Esophagus muscularis mucosa (tissue), 4 donors: Measurements from ENCODE around the gene KAT2B.

Source experiments
- CTCF ChIP-seq, 3 experiments: fragments of 200-600 bp in 2 of 3; fragments of 450-650 bp in 1 of 3; sonication (generic) in 2 of 3; IDR thresholded peaks; one replicate each; pipeline ENCODE4 v1.5.1; 2017 to 2019; ENCODE audit warnings: antibody characterized with exemption in 3 of 3, mild to moderate bottlenecking in 2 of 3, moderate library complexity in 1 of 3
- EP300 ChIP-seq: sonication (generic); formaldehyde crosslinking; IDR thresholded peaks from one replicate; pipeline ENCODE4 v1.6.1; 2017; ENCODE audit warnings: antibody characterized with exemption
- POLR2A ChIP-seq: fragments of 450-650 bp; IDR thresholded peaks from one replicate; pipeline ENCODE4 v1.6.1; 2017; ENCODE audit warnings: antibody characterized with exemption, moderate library complexity, mild to moderate bottlenecking, low read depth
- POLR2AphosphoS5 ChIP-seq, 2 donors: sonication (generic); formaldehyde crosslinking; IDR thresholded peaks; one replicate each; pipeline ENCODE4 v1.6.1; 2017; ENCODE audit warnings: antibody characterized with exemption in 2 of 2

DNA sequence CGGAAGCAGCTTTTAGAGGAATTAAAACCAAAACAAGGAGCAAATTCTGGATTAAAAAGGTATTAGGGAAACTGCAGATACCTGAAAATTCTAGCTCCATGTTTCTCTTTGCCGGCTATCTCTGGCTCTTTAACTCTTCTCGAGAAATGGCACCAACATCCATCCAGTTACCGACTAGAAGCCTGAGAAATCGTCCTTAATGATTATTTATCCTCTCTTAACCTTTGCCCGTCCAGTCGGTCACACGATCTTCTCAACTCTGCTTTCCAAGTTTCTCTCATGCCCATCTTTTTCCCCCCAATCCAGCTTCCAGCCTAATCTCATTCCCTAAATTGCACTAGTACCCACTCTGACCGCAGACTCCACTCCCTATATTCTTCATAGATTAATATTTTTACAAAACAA is 146.4 kb downstream of the KAT2B start:
- TF ChIP-seq POLR2AphosphoS5 (IDR thresholded peaks at IDR 0.05): no peak
- TF ChIP-seq EP300: no peak
- TF ChIP-seq CTCF (IDR thresholded peaks at IDR 0.05): no peak
- TF ChIP-seq POLR2A: no peak
